AG04450 (cell line): ENCODE results near the gene CD248. TPM values are rescaled to one million over a fixed set of nuclear protein-coding genes. Genes with fewer than 3 reads are reported as not detected.

Experiments used
- CTCF ChIA-PET: fragments of 300-600, 350-600 bp; formaldehyde crosslinking; extraction: SDS; loops from one replicate; lab custom pipeline; 2022; ENCODE audit warnings: antibody characterized with exemption, inconsistent platforms; lab: Charles Lee
- POLR2A ChIA-PET: fragments of 350-600 bp; formaldehyde crosslinking; extraction: SDS; loops from one replicate; lab custom pipeline; 2021; ENCODE audit warnings: antibody characterized with exemption, inconsistent platforms; lab: Yijun Ruan, JAX
- DNase-seq: peaks from one replicate; pipeline ENCODE4 v3.0.0-alpha.2; 2011; ENCODE audit warnings: low read depth, low spot score
- H3K27ac ChIP-seq: one replicate; pipeline ENCODE4 v1.5.1; 2012; ENCODE audit warnings: low read depth, low read length, control low read depth
- H3K27me3 ChIP-seq: one replicate; pipeline ENCODE4 v1.6.0; 2012; ENCODE audit warnings: low read length; ENCODE audit not compliant: control insufficient read depth, insufficient read depth
- H3K4me3 ChIP-seq: 2 replicates; pipeline ENCODE4 v1.5.1; 2011; ENCODE audit warnings: mild to moderate bottlenecking, low read depth, low read length, control low read depth
- H3K9me3 ChIP-seq: 2 replicates; pipeline ENCODE4 v1.5.1; 2012; ENCODE audit warnings: low read length; ENCODE audit not compliant: control insufficient read depth, insufficient read depth
- polyA minus RNA-seq: library from RNA; depleted of rRNA, polyadenylated mRNA; stranded (reverse); fragments of >200 nt; gene quantifications from 2 replicates; pipeline ENCODE4 v1.2.3, GENCODE V29; 2011; rRNA and poly(A)+ RNA removed
- polyA plus RNA-seq: library from polyadenylated mRNA; depleted of rRNA; stranded (reverse); fragments of >200 nt; gene quantifications from 2 replicates; pipeline ENCODE4 v1.2.3, GENCODE V29; 2011; rRNA removed
- TF ChIP-seq, protein P1 (sequence below): IDR thresholded peaks from 2 replicates; pipeline ENCODE4 v1.5.1; 2011; ENCODE audit warnings: low read depth, low read length, control low read depth, inconsistent platforms

CD248 gene, protein sequence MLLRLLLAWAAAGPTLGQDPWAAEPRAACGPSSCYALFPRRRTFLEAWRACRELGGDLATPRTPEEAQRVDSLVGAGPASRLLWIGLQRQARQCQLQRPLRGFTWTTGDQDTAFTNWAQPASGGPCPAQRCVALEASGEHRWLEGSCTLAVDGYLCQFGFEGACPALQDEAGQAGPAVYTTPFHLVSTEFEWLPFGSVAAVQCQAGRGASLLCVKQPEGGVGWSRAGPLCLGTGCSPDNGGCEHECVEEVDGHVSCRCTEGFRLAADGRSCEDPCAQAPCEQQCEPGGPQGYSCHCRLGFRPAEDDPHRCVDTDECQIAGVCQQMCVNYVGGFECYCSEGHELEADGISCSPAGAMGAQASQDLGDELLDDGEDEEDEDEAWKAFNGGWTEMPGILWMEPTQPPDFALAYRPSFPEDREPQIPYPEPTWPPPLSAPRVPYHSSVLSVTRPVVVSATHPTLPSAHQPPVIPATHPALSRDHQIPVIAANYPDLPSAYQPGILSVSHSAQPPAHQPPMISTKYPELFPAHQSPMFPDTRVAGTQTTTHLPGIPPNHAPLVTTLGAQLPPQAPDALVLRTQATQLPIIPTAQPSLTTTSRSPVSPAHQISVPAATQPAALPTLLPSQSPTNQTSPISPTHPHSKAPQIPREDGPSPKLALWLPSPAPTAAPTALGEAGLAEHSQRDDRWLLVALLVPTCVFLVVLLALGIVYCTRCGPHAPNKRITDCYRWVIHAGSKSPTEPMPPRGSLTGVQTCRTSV
- polyA plus RNA-seq: 105 and 128 TPM in 2 replicates
- polyA minus RNA-seq: 55.9 and 67.4 TPM in 2 replicates

DNA sequence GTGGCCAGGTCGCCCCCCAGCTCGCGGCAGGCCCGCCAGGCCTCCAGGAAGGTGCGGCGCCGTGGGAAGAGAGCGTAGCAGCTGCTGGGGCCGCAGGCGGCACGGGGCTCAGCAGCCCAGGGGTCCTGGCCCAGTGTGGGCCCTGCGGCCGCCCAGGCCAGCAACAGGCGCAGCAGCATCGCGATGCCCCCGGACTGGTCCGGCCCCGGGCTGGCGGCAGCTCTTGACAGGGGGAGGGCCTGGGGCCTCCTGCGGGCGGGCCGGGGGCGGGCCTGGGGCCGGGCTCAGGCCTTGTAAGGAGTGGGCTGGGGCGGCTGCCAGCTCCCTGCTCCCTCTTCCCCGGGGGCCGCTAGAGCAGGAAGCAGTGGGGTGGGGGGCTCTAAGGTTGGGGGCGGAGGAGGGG, at the start of gene CD248:
CD248 (minus strand) TSS at position 196 of the 403 bp plus-strand sequence; CDS start at position 179, 17 bp downstream.
- Histone ChIP-seq H3K9me3 (peaks cover 8% of the 10 kb centered on the region; the same call in 1 of the 2 replicates), H3K27ac (peak within 1 kb of the TSS; percentile 99), H3K4me3 (peak within 1 kb of the TSS; percentile 87), H3K27me3 (no peaks in the 10 kb centered on the region)
- ChIA-PET CTCF (interaction anchor here (0.6 to 1.7 kb wide), 4 partner anchors 10 to 36 kb away, joined by 4 to 8 read pairs (median 6); partner anchors contain the start of gene RIN1), POLR2A (interaction anchor here (0.5 to 2.8 kb wide), 10 partner anchors 8 to 819 kb away, joined by 3 to 56 read pairs (median 10); partner anchors contain the start of genes B4GAT1, RIN1 and YIF1A)
- DNase-seq: no peak
- TF ChIP-seq, protein P1, sequence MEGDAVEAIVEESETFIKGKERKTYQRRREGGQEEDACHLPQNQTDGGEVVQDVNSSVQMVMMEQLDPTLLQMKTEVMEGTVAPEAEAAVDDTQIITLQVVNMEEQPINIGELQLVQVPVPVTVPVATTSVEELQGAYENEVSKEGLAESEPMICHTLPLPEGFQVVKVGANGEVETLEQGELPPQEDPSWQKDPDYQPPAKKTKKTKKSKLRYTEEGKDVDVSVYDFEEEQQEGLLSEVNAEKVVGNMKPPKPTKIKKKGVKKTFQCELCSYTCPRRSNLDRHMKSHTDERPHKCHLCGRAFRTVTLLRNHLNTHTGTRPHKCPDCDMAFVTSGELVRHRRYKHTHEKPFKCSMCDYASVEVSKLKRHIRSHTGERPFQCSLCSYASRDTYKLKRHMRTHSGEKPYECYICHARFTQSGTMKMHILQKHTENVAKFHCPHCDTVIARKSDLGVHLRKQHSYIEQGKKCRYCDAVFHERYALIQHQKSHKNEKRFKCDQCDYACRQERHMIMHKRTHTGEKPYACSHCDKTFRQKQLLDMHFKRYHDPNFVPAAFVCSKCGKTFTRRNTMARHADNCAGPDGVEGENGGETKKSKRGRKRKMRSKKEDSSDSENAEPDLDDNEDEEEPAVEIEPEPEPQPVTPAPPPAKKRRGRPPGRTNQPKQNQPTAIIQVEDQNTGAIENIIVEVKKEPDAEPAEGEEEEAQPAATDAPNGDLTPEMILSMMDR: no peak

DNA sequence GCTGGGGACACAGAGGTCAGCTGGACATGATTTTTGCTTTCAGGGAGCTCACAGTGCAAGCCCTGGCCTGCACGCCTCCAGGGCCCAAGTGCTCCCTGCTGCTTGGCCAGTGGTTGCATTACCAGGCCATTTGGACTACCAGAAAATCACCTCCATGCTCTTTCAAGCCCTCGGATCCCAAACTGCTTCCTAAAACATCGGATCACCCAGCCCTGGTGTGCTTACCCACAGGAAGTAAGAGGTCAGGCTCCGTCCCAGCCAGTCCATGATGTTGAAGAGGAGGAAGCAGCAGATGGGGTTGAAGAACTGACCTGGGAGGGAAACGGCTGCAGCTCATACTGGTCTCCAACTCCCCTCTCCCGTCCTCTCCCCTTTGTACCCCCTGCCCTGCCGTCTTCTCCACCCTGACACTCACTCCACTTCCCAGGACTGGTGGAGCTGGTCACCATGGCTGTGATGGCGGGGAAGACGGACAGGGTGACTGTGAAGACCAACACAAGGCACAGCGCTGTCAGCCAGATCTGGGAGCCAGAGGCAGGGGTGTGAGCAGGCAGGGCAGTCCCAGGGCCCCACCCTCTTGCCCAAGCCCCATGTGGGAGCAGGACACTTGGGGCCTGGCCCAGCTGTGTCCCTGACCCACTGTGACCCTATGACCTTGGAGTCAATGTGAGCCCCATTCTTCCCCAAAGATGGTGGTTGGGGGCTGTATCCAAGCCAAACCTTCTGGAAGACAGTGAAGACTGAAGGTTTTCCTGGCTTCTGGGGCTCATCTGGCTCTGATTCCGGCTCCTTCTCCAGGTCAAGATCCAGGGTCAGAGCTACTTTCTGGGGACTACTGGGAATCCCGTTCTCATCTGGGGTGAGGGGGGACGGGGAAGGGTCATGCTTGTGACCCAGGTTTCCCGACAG, 49.1 kb upstream of the CD248 start:
- Histone ChIP-seq H3K4me3 (no peak overlapping the region), H3K27me3 (peaks cover 2% of the 10 kb centered on the region), H3K27ac (no peak overlapping the region), H3K9me3 (no peaks in the 10 kb centered on the region)
- ChIA-PET CTCF (interaction anchor here (0.6 to 1.9 kb wide), 5 partner anchors 12 to 29 kb away, joined by 3 to 6 read pairs (median 5); no protein-coding TSS in a partner anchor), POLR2A (no interaction called here)
- no peak for DNase-seq
- TF ChIP-seq, protein P1: no peak

DNA sequence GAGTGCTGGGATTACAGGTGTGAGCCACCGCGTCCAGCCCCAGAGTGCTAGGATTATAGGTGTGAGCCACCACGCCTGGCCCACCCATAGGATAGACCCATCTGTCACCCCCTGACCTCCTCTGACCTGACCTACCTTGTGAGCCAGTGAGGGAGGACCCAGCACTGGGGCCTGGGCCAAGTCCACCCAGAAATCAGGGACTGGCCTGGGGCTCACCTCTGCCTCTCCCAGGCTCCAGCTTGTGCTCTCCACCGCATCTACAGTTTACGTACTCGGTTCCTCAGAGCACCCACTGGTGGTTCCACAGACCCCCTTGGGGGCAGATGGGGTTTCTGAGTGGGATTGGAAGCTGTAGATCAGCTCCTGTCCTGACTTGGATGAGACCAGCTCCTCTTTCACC, 48.3 kb upstream of the CD248 start:
- Histone ChIP-seq H3K4me3 (no peak overlapping the region), H3K27ac (no peak overlapping the region), H3K27me3 (peaks cover 2% of the 10 kb centered on the region), H3K9me3 (no peaks in the 10 kb centered on the region)
- CTCF ChIA-PET: interaction anchor here (1.1 to 1.3 kb wide), 2 partner anchors 21 to 30 kb away, joined by 5 to 6 read pairs; no protein-coding TSS in a partner anchor
- TF ChIP-seq, protein P1: no peak
- DNase-seq: no peak
- POLR2A ChIA-PET: no interaction called here

DNA sequence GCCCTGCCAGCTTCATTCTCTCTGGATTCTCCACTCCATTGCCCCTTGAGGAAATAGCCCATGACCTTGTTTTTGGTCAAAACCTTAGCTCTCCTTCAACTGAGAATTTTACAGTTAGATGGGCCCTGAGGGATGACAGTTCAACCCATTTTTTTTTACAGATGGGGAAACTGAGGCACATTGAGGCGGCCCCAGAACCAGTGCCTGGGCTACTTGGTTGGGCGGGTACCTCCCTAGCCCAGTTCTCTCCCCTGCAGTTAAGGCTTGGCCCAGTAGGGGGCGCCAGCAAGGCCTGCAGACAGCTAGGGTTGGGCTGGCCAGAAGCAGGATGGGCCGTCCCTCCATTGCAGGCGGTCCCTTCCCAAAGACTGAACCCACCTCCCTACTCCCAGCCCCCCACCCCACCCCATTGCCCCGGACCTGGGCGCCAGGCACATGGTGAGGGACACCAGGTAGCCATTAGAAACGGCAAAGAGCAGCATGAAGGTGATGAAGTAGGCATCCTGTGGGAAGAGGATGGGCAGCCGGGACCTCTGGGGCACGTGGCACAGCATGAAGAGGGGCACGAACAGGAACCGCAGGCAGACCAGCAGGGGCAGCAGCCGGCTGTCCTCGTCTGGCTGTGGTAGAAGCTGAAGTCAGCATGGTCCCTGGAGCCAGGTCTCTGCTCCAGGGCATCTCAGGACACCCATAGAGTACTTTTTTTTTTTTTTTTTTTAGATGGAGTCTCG, 47.1 kb upstream of the CD248 start:
- no peaks in the 10 kb centered on the region for H3K9me3 ChIP-seq
- H3K27ac ChIP-seq: no peak overlapping the region
- no peak for DNase-seq
- H3K4me3 ChIP-seq: no peak overlapping the region
- H3K27me3 ChIP-seq: peaks cover 2% of the 10 kb centered on the region
- TF ChIP-seq, protein P1: peak; percentile 61
- CTCF ChIA-PET: interaction anchor here (0.5 to 1.5 kb wide), 9 partner anchors 10 to 79 kb away, joined by 3 to 5 read pairs (median 3); partner anchors contain the start of gene NPAS4
- POLR2A ChIA-PET: interaction anchor here (0.5 kb wide), 1 partner anchor 21 kb away, joined by 3 read pairs; no protein-coding TSS in a partner anchor
